ENCODE measurements around the gene NFILZ. TPM values are rescaled to one million over a fixed set of nuclear protein-coding genes. Genes with fewer than 3 reads are reported as not detected.

The NFILZ gene
- total RNA-seq, 2 experiments from 2014 or later, result not detected

DNA sequence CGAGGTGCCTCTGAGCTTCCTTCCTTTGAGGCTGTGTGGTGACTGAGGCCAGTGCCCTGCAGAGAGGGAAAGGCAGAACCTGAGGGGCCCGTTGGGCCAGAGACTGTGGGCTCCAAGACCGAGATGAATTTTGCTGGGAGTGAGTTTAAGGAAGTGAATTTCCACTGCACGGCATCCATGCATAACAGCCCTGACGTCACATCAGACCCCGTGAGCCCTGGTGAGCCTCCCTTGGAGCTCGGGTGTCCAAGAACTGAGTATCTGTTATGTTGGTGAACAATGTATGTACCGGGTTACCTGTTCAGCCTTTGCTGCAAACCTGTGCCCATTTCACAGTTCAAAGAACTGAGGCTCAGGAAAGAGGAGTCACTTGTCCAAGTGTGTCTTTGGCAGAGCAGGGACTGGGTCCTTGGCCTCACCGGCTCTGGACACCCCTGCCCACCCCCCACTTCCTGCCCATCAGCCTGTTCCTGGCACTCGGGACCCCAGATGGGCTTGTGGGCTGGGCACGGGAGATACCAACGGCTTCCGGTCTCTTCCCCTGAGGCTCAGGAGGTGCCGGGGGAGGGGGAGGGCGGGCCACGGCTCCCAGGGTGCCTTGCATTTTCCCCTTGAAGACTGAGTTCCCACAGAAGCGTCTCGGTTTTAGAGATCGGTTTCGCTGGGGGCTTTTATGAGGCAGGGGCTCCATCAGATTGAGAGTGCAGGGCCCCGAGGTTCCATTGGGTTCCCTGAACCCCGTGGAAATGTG is 33.7 kb downstream of the NFILZ start:
- Histone ChIP-seq H3K4me3 (ENCODE audit: low read depth, low read length, poor library complexity, severe bottlenecking) (peak overlapping the region; percentile 9), H3K27ac (ENCODE audit: low read depth, low read length, poor library complexity, severe bottlenecking) (no peak overlapping the region), H2AFZ (ENCODE audit: low read length) (peak overlapping the region; percentile 31), H3K9me3 (ENCODE audit: low read length) (no peaks in the 10 kb centered on the region), H3K36me3 (ENCODE audit: insufficient read depth, low read length) (no peaks in the 10 kb centered on the region), H3K4me2 (ENCODE audit: low read length) (peak overlapping the region; percentile 37), H3K79me2 (ENCODE audit: insufficient read depth, low read depth, low read length) (no peaks in the 10 kb centered on the region), H3K9me2 (ENCODE audit: insufficient read depth, low read length) (no peaks in the 10 kb centered on the region), H3K4me1 (ENCODE audit: insufficient read depth, low read length, poor library complexity, severe bottlenecking) (peaks cover 12% of the 10 kb centered on the region), H4K20me1 (ENCODE audit: insufficient read depth, low read length) (no peaks in the 10 kb centered on the region)
- ChIA-PET CTCF (ENCODE audit: unreplicated experiment) (no interaction called here), POLR2A (no interaction called here)
- intact Hi-C loops (cut with micrococcal nuclease; ENCODE audit: unreplicated experiment), result no loop called here
- DNase-seq (ENCODE audit: low spot score), result peak; percentile 51
- no TSS peak for BruUV-seq (replicated peaks)
- TF ChIP-seq CTCF (conservative IDR thresholded peaks at IDR 0.05; ENCODE audit: low read length) (no peak), EZH2phosphoT487 (IDR thresholded peaks at IDR 0.05; ENCODE audit: borderline replicate concordance, low read depth, low read length) (no peak)

GRCh38 chr19:8664671-8665057 is 34.2 kb downstream of the NFILZ start:
- no peaks in the 10 kb centered on the region for H3K79me2 ChIP-seq (ENCODE audit: insufficient read depth, low read depth, low read length)
- peak overlapping the region; percentile 31 for H2AFZ ChIP-seq (ENCODE audit: low read length)
- no TSS peak for BruUV-seq (replicated peaks)
- ChIA-PET POLR2A (interaction anchor here (0.5 kb wide), 1 partner anchor 193 kb away, joined by 4 read pairs; no protein-coding TSS in a partner anchor), CTCF (ENCODE audit: unreplicated experiment) (no interaction called here)
- no peak overlapping the region for H3K27ac ChIP-seq (ENCODE audit: low read depth, low read length, poor library complexity, severe bottlenecking)
- intact Hi-C loops (cut with micrococcal nuclease; ENCODE audit: unreplicated experiment), result no loop called here
- H3K9me2 ChIP-seq (ENCODE audit: insufficient read depth, low read length), result no peaks in the 10 kb centered on the region
- peak overlapping the region; percentile 37 for H3K4me2 ChIP-seq (ENCODE audit: low read length)
- DNase-seq (ENCODE audit: low spot score), result no peak
- H4K20me1 ChIP-seq (ENCODE audit: insufficient read depth, low read length), result no peaks in the 10 kb centered on the region
- no peaks in the 10 kb centered on the region for H3K9me3 ChIP-seq (ENCODE audit: low read length)
- peak overlapping the region; percentile 9 for H3K4me3 ChIP-seq (ENCODE audit: low read depth, low read length, poor library complexity, severe bottlenecking)
- no peaks in the 10 kb centered on the region for H3K36me3 ChIP-seq (ENCODE audit: insufficient read depth, low read length)
- peaks cover 12% of the 10 kb centered on the region for H3K4me1 ChIP-seq (ENCODE audit: insufficient read depth, low read length, poor library complexity, severe bottlenecking)
- TF ChIP-seq CTCF (conservative IDR thresholded peaks at IDR 0.05; ENCODE audit: low read length) (no peak), EZH2phosphoT487 (IDR thresholded peaks at IDR 0.05; ENCODE audit: borderline replicate concordance, low read depth, low read length) (no peak)

GRCh38 chr19:8665468-8666213 is 35.2 kb downstream of the NFILZ start:
- Histone ChIP-seq H3K9me2 (ENCODE audit: insufficient read depth, low read length) (no peaks in the 10 kb centered on the region), H3K4me2 (ENCODE audit: low read length) (no peak overlapping the region), H3K4me3 (ENCODE audit: low read depth, low read length, poor library complexity, severe bottlenecking) (no peak overlapping the region), H3K4me1 (ENCODE audit: insufficient read depth, low read length, poor library complexity, severe bottlenecking) (peaks cover 15% of the 10 kb centered on the region), H3K79me2 (ENCODE audit: insufficient read depth, low read depth, low read length) (no peaks in the 10 kb centered on the region), H2AFZ (ENCODE audit: low read length) (no peak overlapping the region), H3K36me3 (ENCODE audit: insufficient read depth, low read length) (no peaks in the 10 kb centered on the region), H3K9me3 (ENCODE audit: low read length) (no peaks in the 10 kb centered on the region), H4K20me1 (ENCODE audit: insufficient read depth, low read length) (no peaks in the 10 kb centered on the region), H3K27ac (ENCODE audit: low read depth, low read length, poor library complexity, severe bottlenecking) (no peak overlapping the region)
- POLR2A ChIA-PET, result no interaction called here
- TF ChIP-seq EZH2phosphoT487 (IDR thresholded peaks at IDR 0.05; ENCODE audit: borderline replicate concordance, low read depth, low read length) (no peak), CTCF (conservative IDR thresholded peaks at IDR 0.05; ENCODE audit: low read length) (no peak)
- intact Hi-C loops (cut with micrococcal nuclease; ENCODE audit: unreplicated experiment), result no loop called here
- no TSS peak for BruUV-seq (replicated peaks)
- DNase-seq (ENCODE audit: low spot score), result no peak
- CTCF ChIA-PET (ENCODE audit: unreplicated experiment), result no interaction called here
